EH (cell line): Measurements from ENCODE around the gene TXNL4A.

Experiments
- DNase-seq: peaks from one replicate; pipeline ENCODE4 v3.0.0-alpha.2; 2015; ENCODE audit warnings: low read depth

Gene TXNL4A

DNA sequence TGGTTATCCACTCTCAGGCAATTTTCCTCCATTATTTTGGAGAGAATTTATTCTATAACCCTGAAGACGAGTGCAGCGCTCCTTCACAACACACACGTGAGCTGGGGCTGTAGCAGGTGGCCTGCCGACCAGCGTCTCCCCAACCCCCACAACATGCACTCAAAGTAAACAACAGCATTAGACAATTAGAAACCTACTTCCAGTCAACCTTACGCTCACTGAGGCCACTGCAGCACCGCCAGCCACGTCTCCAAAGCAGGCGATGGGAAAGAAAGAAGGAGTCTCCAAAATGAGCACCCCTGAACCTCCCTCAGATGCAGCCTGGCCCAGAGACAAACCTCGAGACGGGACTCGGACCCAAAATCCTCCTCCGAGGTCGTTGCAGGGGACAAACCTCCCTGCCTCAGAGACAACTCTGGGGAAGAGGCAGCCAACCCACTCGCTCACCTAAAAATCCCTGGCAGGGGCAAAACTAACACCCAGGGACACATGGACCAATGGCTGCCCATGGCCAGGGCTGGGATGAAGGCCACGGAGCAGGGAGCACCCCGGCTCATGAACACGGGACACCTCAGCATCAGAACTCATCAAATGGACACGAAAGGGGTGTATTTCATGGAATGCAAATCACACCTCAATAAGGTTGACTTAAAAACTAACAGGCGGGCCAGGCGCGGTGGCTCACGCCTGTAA, 39.5 kb downstream of the TXNL4A start:
- DNase-seq: no peak

DNA sequence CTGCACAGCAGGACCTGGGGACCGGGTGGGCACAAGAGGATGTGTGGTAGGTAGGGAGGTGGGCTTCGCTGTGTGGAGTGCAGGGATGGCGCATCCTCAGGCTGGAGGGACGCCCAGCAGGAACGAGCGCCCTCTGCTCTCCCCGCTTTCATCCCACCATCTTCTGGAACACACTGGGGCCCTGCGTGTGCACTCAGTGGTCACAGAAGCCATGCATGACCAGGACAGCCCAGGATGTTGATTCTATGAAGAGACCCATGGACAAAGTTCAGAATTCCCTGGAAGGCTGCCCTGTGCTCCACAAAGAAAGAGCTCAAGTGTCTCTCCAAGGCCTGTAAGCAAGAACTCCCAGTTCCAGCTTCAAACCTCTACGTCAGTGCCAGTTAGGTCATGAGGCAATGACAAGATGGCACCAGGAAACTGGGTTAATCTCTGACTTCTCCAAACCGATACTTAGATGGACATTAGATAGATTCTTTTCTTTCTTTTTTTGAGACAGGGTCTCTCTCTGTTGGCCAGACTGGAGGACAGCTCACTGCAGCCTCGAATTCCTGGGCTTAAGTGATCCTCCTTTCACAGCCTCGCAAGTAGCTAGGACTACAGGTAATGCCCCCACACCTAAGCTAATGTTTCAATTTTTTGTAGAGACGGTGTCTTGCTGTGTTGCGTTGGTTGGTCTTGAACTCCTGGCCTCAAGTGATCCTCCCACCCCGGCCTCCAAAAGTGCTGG, 40.3 kb downstream of the TXNL4A start:
- no peak for DNase-seq

DNA sequence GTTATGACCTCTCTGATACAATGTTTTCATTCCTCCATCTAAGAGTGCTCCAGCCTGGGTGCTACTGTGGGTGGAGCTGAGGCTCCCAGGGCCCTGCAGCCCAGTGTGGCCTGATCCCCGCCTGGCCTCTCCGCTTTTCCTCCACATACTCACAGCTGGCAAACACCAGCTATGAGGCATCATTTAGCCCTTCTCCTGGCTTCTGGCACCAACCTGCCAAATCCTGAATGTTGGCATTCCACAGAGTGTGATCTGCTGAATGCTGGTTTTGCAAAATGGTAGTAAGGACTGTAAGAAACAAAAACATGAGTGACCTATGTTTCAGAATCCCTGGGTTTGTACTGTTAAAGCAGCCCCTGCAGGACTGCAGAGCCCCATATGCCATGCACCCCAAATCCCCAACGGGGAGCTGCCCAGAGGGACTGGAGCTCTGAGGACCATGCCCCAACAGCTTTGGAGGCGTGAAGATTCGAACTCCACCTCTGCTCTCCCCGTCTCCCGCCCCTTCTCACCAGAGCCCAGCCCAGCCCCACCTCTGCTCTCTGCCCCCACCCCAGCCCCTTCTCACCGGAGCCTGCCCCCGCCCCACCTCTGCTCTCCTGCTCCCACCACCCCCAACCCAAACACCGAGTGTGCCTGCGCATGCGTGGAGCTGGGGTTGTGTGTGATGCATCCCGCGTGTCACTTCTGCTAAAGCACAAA, 41.2 kb downstream of the TXNL4A start:
- peak; percentile 40 for DNase-seq

DNA sequence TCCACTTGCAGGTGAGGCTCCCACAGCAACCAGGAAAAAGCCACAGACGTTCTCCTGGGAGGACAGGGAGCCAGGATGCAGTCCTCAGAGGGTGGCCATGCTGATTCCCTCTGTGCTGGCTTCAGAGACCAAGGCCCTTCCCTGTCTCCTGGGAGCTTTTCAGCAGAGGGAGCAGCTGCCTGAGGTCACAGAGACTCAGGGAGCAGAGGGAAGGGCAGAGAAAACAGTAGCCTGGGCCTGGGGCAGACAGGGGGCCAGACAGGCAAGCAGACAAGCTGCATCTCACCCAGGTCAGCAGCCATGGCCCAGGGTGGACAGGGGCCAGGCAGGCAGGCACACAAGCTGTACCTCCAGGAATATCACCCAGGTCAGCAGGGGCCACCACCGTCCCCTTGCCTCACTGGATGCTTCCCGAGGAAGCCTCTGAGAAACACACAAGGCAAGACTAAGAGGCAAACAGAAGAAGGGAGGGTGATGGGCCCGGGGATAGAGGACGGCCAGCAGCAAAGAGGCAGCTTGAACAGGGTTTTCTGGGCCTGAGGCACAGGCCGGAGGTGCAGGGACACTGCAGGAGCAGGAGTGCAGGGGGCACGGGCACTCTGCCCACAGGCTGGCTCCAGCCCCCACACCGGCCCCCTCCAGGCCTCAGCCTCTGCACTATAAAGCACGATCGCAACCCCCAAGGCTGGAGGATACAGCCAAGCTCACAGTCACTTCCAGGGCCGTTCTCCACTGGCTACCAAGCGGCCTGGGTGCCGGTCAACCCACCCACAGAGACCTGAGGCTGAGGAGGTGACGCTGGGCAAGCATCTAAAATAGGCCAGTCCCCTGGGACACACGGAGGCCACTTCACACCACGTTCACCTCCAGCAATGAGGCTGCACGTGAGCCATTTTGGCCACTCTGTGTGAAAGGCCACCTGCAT, 43.0 kb downstream of the TXNL4A start:
- no peak for DNase-seq

DNA sequence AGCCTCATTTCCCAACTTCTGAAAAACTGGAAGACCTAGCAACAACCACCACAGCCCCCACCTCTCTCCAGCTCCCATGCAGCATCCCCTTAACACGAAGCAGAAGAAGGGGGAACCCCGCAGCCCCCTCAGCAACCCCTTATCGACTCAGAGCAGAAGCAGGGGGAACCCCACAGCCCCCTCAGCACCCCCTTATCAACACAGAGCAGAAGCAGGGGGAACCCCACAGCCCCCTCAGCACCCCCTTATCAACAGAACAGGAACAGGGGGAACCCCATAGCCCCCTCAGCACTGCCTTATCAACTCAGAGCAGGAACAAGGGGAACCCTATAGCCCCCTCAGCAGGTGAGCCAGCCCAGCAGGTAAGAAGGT, 43.6 kb downstream of the TXNL4A start:
- no peak for DNase-seq

DNA sequence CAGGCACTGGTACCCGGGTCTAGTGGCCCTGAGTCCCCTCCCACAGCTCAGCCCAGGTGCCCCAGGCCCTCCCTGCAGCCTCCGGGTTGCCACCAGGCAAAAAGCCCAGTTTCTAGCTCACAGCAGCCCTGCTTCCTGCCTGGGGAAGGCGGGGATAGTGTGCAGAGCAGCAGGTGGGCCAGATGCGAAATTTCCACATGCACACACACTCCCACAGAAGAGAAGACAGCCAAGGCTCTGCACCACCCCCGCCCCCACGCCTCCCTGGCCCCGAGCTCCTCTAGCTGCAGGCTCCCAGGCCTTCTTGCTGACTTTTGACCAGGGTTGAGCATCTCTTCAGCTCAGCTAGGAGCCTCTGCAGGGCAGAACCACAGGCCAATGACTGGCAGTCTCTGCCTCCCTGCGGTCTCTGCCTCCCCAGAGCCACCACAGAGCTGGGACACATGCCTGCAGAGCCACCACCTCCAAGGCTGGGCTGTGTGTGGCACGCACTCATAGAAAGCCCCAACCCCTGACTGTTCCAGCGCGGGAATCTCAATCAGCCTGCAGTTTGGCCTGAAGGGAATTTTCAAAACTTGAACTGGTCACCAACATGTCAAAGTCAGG, 44.1 kb downstream of the TXNL4A start:
- DNase-seq: peak; percentile 29

DNA sequence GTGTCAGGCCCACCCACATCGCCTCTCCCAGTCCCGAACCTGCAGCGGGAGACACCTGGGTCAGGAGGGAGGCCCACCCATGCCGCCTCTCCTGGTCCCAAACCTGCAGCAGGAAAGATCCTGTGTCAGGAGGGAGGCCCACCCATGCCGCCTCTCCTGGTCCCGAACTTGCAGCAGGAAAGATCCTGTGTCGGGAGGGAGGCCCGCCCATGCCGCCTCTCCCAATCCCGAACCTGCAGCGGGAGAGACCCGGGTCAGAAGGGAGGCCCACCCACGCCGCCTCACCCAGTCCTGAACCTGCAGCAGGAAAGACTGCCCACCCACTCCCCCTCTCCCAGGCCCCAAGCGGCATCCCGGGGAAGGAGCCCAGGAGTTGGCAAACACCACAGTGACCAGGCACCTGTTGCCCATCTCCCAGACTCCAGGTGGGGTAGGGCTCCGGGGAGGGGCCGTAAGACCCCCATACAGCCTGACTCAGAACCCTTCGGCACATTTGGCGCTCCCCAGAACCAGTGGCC, 44.7 kb downstream of the TXNL4A start:
- DNase-seq: no peak

DNA sequence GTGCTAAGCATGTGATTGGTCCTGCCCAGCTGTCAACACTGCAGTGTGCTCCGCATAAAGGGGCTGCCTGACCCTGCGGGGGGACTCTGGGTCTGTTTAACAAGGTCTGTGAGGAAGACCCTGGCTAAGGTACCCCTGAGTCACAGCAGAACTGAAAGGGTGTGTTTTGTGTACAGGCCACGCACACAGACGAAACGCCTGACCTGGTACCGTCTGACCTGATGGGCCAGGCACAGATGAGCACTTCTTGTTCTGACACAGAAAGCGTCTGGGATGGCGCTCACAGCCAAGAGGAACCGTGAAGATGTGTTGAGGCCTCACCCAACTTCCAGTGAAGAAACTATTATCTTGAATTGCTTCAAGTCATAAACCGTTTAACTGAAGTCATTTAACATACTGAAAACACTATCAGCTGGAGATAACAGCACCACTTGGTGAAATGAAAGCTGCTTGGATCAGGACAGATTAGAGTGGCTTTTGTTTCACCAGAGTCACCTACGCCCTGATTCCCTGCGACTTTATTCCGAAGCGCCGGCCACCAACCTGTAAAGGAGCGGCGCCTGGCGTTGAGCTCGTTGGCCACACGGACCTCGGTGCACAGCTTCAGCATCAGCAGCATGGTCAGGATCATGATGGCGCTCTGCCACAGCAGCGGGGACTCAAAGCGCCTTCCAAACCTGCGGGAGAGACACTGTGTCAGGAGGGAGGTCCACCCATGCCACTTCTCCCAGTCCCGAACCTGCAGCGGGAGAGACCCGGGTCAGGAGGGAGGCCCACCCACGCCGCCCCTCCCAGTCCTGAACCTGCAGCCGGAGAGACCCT, 45.4 kb downstream of the TXNL4A start:
- no peak for DNase-seq

DNA sequence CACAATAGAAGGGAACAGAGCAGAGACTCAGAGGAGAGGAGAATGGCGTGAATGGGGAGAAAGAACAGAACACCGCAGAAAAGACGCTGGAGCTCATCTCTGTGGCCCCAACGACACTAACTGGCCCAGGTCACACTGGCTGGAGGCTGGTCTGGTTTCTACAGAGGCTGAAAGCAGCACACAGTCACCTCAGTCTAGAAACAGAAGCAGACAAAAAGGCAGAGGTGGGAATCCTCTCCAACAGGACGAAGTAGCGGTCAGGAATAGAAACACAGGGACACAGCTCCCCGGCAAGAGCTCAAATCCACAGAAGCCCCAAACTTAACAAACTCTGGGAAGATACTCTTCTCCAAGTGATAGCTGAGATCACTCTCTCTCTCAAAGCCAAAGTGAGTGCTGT, 46.2 kb downstream of the TXNL4A start:
- DNase-seq: no peak

DNA sequence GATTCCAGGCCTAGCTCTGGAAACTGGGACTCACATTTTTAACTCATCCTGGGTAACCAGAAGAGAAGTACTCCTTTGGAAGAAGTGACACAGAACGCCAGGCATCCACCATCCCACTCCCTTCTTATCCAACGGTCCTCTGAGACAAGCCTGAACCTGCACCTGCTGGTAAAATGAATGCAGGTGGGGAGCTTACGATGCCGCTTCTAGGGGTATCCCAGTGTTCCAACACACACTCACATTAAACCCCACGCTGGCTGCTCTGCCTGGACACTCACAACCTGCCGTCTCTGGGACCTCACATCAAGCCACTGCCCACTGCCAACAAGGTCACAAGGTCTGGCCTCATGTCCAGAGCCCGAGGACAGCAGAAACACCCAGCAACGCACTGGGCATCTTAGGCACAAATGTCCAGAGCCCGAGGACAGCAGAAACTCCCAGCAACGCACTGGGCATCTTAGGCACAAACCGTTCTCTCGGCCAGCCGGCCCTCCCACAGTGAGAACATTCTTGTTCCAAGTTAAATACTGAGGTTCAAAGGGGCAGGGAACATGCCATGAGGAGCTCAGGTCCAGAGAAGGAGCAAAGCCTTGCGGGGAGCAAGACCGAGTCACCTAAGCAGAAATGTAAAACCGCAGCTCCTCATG, 46.8 kb downstream of the TXNL4A start:
- no peak for DNase-seq

DNA sequence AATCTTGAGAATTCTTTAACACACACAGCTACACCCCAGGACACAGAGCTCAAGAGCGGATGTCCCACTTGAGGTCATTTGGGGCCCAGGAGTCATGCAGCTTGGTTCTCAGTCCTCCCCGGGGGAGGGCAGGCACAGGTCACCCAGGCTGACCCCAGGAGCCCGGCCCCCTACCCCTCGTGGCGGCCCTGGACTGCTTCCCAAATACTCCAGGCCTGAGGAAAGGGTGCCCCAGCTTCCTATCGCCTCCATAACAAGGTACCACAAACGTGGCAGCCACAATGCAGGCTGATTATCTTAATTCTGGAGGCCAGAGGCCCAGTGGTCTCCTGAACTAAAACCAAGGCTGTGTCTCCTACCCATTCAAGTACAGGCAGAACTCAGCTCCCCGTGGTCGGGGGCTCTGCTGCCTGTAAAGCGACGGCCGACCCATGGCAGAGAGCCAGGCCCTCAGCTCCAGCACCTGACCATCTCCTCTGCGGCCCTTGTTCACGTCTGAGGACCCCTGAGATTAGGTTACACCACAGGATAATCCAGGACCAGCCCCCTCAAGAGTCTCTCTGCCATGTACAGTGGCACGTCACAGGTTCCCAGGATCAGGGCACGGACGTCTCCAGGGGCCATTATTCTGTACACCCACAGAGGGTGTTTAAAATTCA, 47.4 kb downstream of the TXNL4A start:
- DNase-seq: no peak

DNA sequence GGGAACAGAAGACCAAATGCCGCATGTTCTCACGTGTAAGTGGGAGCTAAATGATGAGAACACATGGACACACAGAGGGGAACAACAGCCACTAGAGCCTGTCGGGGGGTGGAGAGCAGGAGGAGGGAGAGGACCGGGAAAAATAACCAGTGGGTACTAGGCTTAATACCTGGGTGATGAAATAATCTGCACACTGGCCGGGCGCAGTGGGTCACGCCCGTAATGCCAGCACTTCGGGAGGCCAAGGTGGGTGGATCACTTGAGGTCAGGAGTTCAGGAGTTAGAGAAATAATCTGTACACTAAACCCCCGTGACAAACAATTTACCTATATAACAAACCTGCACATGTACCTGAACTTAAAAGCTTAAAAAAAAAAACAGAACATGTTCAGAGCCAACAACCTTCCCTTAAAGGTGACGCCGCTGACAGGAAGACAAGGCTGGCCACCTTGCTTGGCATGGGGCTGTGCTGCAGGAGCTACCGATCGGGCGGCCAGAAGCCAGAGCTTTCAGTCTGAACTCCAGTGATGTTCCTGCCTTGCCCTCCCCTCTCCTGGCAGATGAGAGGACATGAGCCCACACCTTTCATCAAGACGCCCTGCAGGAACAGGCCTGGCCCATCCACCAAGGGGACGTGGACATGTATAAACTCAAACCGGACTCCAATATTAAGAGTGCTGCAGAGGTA, 48.1 kb downstream of the TXNL4A start:
- no peak for DNase-seq

DNA sequence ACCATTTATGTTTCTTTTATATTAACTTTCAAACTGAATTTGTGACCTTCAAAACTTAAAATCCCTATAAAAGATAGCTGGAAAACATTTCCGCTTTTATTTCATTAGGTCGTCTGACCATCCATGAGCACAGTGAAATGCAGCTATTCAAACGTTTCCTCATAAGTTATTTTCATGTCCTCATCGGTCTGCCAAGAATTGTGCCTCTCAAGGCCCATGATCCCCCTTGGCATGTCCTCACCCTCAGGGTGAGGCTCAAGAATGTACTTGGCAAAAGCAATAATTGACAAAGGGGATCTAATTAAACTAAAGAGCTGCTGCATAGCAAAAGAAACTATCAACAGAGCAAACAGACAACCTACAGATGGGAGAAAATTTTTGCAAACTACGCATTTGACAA, 49.3 kb downstream of the TXNL4A start:
- DNase-seq: no peak

DNA sequence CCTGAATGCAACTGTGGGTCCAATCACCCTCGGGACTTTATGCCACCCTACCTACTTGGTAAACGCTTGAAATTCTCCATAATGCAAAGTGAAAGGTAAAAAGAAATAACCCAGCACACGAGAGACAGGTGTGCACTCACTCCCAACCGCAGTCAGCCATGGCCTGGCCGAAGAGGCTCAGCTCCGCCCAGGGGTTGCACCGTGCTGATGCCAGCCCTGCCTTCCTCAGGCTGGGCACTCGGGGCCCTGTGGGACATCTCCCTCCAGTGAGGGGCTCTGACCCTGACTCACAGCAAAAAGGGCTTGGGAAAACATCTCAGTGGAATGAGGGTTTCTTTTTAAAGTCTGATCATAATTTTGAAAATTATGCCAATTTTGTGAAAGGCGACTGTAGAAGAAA, 50.2 kb downstream of the TXNL4A start:
- DNase-seq: no peak

DNA sequence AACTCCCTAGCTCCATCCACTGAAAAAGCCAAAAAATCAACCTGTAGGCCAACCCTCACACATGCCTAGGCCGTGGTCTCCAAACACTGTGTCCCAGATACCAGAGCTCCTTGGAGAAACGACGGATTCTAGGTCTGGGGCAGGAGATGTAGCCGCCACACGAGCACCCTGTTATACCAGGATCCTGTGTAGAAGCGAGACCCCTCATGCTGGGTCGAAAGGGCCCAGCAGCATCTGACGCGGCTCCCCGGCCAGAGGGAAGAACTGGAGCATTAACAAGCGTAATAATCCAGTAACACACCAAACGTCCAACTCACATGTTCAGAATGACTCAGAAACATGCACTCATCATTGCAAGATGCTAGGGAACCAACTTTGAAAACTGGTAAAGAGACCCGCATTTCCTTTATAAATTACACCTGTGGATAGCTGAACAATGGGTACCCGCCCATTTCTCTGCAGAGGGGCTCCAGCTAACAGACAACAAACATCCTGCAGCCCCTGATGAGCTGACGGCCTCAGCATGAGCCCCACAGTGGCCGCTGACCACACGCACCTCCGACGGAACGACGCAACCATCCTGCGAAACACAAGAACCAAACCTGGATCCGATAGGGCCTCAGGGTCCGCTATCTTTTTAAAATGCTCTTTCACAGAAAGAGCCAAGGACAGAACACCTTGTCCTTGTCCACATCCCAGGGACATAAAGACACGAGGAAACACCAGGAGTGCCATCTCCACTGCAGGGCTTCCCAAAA, 51.1 kb downstream of the TXNL4A start:
- DNase-seq: no peak

DNA sequence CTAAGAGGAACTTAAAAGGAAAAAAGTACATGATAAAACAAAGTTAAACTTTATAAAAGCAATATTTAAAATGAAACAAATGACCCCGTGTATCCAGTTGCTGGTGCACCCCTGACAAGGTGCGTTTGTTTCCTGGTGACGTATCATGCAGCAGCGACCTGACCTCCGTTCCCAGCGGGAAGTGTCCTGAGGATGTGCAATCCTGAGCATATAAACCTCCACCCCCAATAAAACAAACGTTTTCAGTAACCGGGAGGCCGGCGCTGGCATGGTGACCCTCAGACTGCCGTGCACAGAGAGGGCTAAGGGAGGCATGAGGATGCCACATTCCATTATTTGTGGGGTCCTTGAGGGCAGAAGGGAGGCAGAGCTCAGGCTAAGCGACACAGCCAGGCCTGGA, 51.7 kb downstream of the TXNL4A start:
- no peak for DNase-seq

DNA sequence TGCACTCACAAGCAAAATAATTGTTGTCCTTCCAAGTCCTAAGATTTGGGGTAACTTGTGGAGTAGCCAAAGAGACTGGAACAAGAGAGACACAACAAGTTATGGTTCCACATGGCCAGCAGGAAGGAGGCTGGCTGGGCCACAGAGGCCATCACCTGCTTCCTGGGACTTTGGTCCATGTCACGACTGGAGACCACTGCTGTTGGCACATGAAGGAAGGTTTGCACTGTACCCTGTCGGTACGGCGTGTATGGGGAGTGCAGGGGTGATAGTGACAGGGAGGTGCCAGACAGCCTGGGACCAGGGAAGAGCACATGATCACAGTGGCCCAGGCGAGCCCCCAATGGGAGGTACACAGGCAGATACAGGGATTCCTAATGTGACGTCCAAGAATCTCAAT, 52.4 kb downstream of the TXNL4A start:
- no peak for DNase-seq

DNA sequence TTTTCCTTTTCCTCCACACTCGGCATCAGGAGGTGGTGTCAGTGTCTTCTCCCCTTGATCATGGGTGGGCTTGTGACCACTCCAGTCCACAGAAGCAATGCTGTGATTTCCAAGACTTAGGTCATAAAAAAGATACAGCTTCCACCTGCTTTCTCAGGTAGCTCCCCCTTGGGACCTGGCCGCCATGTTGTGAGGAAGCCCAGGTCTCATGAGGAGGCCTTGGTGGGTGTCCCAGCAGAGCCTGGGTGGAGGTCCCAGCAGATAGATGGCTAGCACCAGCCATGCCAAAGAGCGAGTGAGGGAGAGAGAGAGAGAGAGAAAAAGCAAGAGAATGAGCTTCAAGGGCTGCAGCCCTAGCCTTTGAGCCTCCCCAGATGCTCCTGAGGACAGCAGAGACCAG, 52.9 kb downstream of the TXNL4A start:
- no peak for DNase-seq
